ENCODE results near the gene POLR1B. TPM values are rescaled to one million over a fixed set of nuclear protein-coding genes. Genes with fewer than 3 reads are reported as not detected.

The POLR1B gene
- total and polyA plus RNA-seq, 2 of the 13 experiments (the other 11 are each of a cell fraction or from before 2014, with no cell fraction given), result 18.3 to 46.0 TPM

DNA sequence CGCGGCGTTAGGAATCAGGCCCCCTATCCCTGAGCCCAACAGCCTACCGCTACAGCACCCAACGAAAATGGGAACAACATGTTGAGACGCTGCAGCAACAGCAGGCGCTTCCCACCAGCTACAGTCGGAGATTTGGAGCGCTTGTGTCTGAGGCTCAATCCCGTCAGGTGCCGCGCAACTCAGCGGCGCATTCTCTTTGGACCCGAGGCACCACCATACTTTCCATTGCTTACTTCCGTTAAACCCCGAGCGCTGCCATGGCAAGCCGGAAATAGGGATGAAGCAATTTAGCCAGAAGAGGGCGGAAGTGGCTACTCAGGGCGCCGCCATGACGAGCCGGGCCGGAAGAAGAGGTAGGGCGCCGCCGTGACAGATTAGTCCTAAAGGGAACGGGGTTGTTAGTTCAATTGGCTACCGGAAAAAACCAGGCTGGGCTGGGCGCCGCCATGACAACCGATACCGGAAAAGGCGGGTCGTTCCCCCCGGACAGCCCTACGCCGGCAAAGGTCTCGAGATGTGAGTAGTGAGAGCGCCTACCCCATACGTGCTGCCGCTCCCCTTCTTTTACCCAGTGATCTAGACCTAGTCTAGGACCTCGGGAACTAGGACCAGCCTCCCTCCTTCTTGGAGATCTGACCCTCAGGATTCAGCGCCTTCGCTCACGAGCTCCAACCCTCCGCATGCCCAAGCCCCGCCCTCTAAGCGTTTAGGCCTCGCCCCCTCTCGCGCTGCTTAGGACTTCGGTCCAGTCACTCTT is 42.0 kb downstream of the POLR1B start, which contains the start of gene CHCHD5 (continued):
- TF ChIP-seq, protein P1, sequence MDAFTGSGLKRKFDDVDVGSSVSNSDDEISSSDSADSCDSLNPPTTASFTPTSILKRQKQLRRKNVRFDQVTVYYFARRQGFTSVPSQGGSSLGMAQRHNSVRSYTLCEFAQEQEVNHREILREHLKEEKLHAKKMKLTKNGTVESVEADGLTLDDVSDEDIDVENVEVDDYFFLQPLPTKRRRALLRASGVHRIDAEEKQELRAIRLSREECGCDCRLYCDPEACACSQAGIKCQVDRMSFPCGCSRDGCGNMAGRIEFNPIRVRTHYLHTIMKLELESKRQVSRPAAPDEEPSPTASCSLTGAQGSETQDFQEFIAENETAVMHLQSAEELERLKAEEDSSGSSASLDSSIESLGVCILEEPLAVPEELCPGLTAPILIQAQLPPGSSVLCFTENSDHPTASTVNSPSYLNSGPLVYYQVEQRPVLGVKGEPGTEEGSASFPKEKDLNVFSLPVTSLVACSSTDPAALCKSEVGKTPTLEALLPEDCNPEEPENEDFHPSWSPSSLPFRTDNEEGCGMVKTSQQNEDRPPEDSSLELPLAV (CRISPR knock-in tag; conservative IDR thresholded peaks at IDR 0.05; ENCODE audit: low read depth), result no peak
- TF ChIP-seq, protein P2, sequence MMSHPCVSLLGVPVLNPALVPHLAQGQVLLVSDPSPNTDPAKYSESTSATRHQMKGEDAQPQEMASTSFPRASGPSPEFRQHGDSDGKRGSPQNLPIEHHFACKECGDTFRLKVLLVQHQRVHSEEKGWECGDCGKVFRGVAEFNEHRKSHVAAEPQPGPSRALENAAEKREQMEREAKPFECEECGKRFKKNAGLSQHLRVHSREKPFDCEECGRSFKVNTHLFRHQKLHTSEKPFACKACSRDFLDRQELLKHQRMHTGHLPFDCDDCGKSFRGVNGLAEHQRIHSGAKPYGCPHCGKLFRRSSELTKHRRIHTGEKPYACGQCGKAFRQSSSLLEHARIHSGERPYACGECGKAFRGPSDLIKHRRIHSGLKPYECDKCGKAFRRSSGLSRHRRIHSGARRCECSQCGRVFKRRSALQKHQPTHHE (CRISPR knock-in tag; IDR thresholded peaks at IDR 0.05; ENCODE audit: borderline replicate concordance), result peak; percentile 60; the same call in 1 of the 2 replicates
- peak; percentile 87 for TF ChIP-seq HNRNPL (IDR thresholded peaks at IDR 0.05; ENCODE audit: low read depth, low read length)
- TF ChIP-seq, protein P3, sequence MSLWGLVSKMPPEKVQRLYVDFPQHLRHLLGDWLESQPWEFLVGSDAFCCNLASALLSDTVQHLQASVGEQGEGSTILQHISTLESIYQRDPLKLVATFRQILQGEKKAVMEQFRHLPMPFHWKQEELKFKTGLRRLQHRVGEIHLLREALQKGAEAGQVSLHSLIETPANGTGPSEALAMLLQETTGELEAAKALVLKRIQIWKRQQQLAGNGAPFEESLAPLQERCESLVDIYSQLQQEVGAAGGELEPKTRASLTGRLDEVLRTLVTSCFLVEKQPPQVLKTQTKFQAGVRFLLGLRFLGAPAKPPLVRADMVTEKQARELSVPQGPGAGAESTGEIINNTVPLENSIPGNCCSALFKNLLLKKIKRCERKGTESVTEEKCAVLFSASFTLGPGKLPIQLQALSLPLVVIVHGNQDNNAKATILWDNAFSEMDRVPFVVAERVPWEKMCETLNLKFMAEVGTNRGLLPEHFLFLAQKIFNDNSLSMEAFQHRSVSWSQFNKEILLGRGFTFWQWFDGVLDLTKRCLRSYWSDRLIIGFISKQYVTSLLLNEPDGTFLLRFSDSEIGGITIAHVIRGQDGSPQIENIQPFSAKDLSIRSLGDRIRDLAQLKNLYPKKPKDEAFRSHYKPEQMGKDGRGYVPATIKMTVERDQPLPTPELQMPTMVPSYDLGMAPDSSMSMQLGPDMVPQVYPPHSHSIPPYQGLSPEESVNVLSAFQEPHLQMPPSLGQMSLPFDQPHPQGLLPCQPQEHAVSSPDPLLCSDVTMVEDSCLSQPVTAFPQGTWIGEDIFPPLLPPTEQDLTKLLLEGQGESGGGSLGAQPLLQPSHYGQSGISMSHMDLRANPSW (CRISPR knock-in tag; IDR thresholded peaks at IDR 0.05; ENCODE audit: borderline replicate concordance), result peak; percentile 53; the same call in 1 of the 2 replicates
- TF ChIP-seq ZNF720 (CRISPR knock-in tag; IDR thresholded peaks at IDR 0.05), result no peak
- TF ChIP-seq, protein P4, sequence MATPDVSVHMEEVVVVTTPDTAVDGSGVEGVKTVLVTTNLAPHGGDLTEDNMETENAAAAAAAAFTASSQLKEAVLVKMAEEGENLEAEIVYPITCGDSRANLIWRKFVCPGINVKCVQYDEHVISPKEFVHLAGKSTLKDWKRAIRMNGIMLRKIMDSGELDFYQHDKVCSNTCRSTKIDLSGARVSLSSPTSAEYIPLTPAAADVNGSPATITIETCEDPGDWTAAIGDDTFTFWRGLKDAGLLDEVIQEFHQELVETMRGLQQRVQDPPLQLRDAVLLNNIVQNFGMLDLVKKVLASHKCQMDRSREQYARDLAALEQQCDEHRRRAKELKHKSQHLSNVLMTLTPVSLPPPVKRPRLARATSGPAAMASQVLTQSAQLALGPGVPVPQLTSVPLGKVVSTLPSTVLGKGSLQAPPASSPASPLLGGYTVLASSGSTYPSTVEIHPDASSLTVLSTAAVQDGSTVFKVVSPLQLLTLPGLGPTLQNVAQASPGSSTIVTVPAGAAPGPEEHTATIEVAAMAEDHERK (CRISPR knock-in tag; IDR thresholded peaks at IDR 0.05; ENCODE audit: low read depth), result peak; percentile 50; the same call in 1 of the 2 replicates
- TF ChIP-seq SRF (IDR thresholded peaks at IDR 0.05; ENCODE audit: low read depth, low read length), result peak; percentile 77; the same call in 1 of the 2 replicates
- peak; percentile 88 for TF ChIP-seq IRF2 (CRISPR knock-in tag; IDR thresholded peaks at IDR 0.05)
- TF ChIP-seq ZNF30 (CRISPR knock-in tag; IDR thresholded peaks at IDR 0.05), result peak; percentile 57; the same call in 1 of the 2 replicates
- no peak for TF ChIP-seq ZFP62 (CRISPR knock-in tag; IDR thresholded peaks at IDR 0.05)
- peak; percentile 87; the same call in 1 of the 2 replicates for TF ChIP-seq HES4 (CRISPR knock-in tag; IDR thresholded peaks at IDR 0.05; ENCODE audit: borderline replicate concordance)
- peak; percentile 27; the same call in 1 of the 2 replicates for TF ChIP-seq NFYC (CRISPR knock-in tag; IDR thresholded peaks at IDR 0.05)
- TF ChIP-seq, protein P5, sequence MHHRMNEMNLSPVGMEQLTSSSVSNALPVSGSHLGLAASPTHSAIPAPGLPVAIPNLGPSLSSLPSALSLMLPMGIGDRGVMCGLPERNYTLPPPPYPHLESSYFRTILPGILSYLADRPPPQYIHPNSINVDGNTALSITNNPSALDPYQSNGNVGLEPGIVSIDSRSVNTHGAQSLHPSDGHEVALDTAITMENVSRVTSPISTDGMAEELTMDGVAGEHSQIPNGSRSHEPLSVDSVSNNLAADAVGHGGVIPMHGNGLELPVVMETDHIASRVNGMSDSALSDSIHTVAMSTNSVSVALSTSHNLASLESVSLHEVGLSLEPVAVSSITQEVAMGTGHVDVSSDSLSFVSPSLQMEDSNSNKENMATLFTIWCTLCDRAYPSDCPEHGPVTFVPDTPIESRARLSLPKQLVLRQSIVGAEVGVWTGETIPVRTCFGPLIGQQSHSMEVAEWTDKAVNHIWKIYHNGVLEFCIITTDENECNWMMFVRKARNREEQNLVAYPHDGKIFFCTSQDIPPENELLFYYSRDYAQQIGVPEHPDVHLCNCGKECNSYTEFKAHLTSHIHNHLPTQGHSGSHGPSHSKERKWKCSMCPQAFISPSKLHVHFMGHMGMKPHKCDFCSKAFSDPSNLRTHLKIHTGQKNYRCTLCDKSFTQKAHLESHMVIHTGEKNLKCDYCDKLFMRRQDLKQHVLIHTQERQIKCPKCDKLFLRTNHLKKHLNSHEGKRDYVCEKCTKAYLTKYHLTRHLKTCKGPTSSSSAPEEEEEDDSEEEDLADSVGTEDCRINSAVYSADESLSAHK (CRISPR knock-in tag; IDR thresholded peaks at IDR 0.05; ENCODE audit: borderline replicate concordance), result no peak; the same call in 1 of the 2 replicates
- TF ChIP-seq ZNF253 (CRISPR knock-in tag; IDR thresholded peaks at IDR 0.05; ENCODE audit: borderline replicate concordance), result 0 out of 2 replicates have a peak, but pooled peaks have one; percentile 52

Data from HepG2 (cell line).